T-cell (primary cell): ENCODE results near the gene LAIR1. TPM values are rescaled to one million over a fixed set of nuclear protein-coding genes. Genes with fewer than 3 reads are reported as not detected.

Experiments
- ATAC-seq, 4 experiments: fragments of 200-7000 bp in 3 of 4; fragments of 150-1000 bp in 1 of 4; cut with Tn5 transposase; replicated peaks in 1 of 4; 1 replicate in 3 of 4; 2 replicates in 1 of 4; pipeline ENCODE4 v1.10.0; 2021; ENCODE audit warnings: moderate library complexity in 3 of 4, mild to moderate bottlenecking in 2 of 4, moderate number of reproducible peaks in 1 of 4
- CTCF ChIA-PET, 2 donors: fragments of 300-600 bp; sonication (Branson Sonifier 250); formaldehyde crosslinking; loops; one replicate each; lab custom pipeline; 2022; ENCODE audit warnings: antibody characterized with exemption in 2 of 2; lab: Charles Lee
- POLR2A ChIA-PET, 2 donors: fragments of 300-600 bp; sonication (Branson Sonifier 250); formaldehyde crosslinking; loops; one replicate each; lab custom pipeline; 2022; ENCODE audit warnings: antibody characterized with exemption in 2 of 2; lab: Charles Lee
- DNase-seq, 35 experiments: peaks; one replicate each; pipeline versions ENCODE4 v3.0.0 to v3.0.0-alpha.2; 2013 to 2023
- H3K27ac ChIP-seq: one replicate; pipeline ENCODE4 v1.5.1; 2013; ENCODE audit warnings: low read length
- H3K27me3 ChIP-seq, 2 experiments: replicated peaks in 1 of 2; 1 replicate in 1 of 2; 2 replicates in 1 of 2; pipeline versions ENCODE4 v1.6.1 to v1.7.0; 2013; ENCODE audit warnings: low read length in 1 of 2, mixed read lengths in 1 of 2; ENCODE audit not compliant: control insufficient read depth in 2 of 2, insufficient read depth in 2 of 2; ENCODE audit errors: extremely low read depth in 1 of 2
- H3K36me3 ChIP-seq, 2 donors: 1 replicate in 1 of 2; 2 replicates in 1 of 2; pipeline versions ENCODE4 v1.6.1 to v1.7.0; 2013; ENCODE audit warnings: low read length in 1 of 2; ENCODE audit not compliant: control insufficient read depth in 2 of 2, insufficient read depth in 1 of 2; ENCODE audit errors: extremely low read depth in 1 of 2
- H3K4me1 ChIP-seq, 2 experiments: 1 replicate in 1 of 2; 2 replicates in 1 of 2; pipeline versions ENCODE4 v1.6.1 to v1.7.0; 2013; ENCODE audit warnings: low read length in 2 of 2, mixed read lengths in 1 of 2; ENCODE audit not compliant: insufficient read depth in 2 of 2, control insufficient read depth in 1 of 2; ENCODE audit errors: extremely low read depth in 1 of 2
- H3K4me3 ChIP-seq, 2 donors: 1 replicate in 1 of 2; 2 replicates in 1 of 2; pipeline versions ENCODE4 v1.5.1 to v1.7.0; 2013; ENCODE audit warnings: mild to moderate bottlenecking in 2 of 2, low read length in 1 of 2, moderate library complexity in 1 of 2; ENCODE audit not compliant: control insufficient read depth in 1 of 2; ENCODE audit errors: extremely low read depth in 1 of 2
- H3K9me3 ChIP-seq: 2 replicates; pipeline ENCODE4 v1.7.0; 2013
- H3K27ac Mint-ChIP-seq, 2 donors: one replicate each; pipeline ENCODE4 v1.8.0; 2020 to 2021; ENCODE audit warnings: mild to moderate bottlenecking in 2 of 2, mixed read lengths in 2 of 2
- H3K27me3 Mint-ChIP-seq, 2 donors: one replicate each; pipeline ENCODE4 v1.8.0; 2021 to 2022; ENCODE audit warnings: mixed read lengths in 2 of 2
- H3K36me3 Mint-ChIP-seq: one replicate; pipeline ENCODE4 v1.8.0; 2021; ENCODE audit warnings: mixed read lengths
- H3K4me1 Mint-ChIP-seq, 3 donors: one replicate each; pipeline ENCODE4 v1.8.0; 2020 to 2022; ENCODE audit warnings: mixed read lengths in 3 of 3, mild to moderate bottlenecking in 1 of 3
- H3K4me3 Mint-ChIP-seq, 3 donors: one replicate each; pipeline ENCODE4 v1.8.0; 2020 to 2022; ENCODE audit warnings: mild to moderate bottlenecking in 3 of 3, mixed read lengths in 3 of 3, moderate library complexity in 3 of 3
- H3K9me3 Mint-ChIP-seq, 3 donors: one replicate each; pipeline ENCODE4 v1.8.0; 2020 to 2022; ENCODE audit warnings: mixed read lengths in 3 of 3
- WGBS: methylation state at CpG from one replicate; pipeline ENCODE4 v1.1.5; 2013; ENCODE audit warnings: missing lambda C conversion rate; ENCODE audit not compliant: insufficient coverage; 5-methylcytosine and 5-hydroxymethylcytosine counted together
- total RNA-seq, 35 experiments: library from RNA in 6 of 35; stranded (reverse) in 6 of 35; fragments of 120-200 nt in 1 of 35; gene quantifications; one replicate each; pipeline versions ENCODE4 v1.2.1 to v1.2.4 and lab custom pipeline; 2013 to 2026

LAIR1 gene
- total RNA-seq, 5 donors from 2014 or later (not counting 1 experiment from before 2014, with no cell fraction given) = 40.2 to 66.0 (median 59.7) TPM

DNA sequence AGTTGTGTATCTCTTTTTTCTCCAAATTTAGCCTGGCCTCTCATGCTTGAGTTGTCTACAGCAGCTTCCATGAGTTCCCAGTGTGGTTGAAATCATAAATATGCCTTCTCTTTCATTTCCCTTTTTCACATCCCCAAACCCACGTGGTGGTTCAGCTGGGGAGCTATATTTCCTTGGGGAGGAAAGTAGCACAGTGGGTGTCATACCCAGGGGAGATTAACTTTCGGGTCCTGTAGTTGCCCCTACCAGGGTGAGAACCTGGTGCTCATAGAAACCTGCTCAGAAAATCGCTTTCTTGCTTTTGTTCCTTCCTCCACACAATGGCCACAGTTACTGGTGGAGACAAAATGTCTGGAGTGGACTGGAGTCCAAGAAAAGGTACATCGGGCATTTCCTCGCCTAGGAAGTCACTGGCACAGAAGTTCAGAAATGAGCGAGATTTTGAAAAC is 18.8 kb downstream of the LAIR1 start:
- Histone ChIP-seq H3K27me3 (peaks cover 0 to 6% of the 10 kb centered on the region in 2 experiments), H3K4me3 (no peak overlapping the region), H3K4me1 (no peaks in the 10 kb centered on the region), H3K27ac (no peak overlapping the region), H3K9me3 (no peaks in the 10 kb centered on the region), H3K36me3 (no peaks in the 10 kb centered on the region)
- Mint-ChIP-seq H3K4me3 (no peak overlapping the region), H3K27ac (no peak overlapping the region), H3K36me3 (no peaks in the 10 kb centered on the region), H3K9me3 (no peaks in the 10 kb centered on the region), H3K27me3 (peaks cover 0 to 14% of the 10 kb centered on the region in 2 donors), H3K4me1 (peaks cover 0 to 14% (median 0%) of the 10 kb centered on the region in 3 donors)
- CTCF ChIA-PET = no interaction called here
- WGBS = 96% methylated on average over 3 of the region's 6 CpGs
- no peak for DNase-seq
- POLR2A ChIA-PET = interaction anchor here in 1 of 2 donors (0.7 kb wide), 1 partner anchor 12 kb away, joined by 3 read pairs; no protein-coding TSS in a partner anchor
- ATAC-seq = no peak

DNA sequence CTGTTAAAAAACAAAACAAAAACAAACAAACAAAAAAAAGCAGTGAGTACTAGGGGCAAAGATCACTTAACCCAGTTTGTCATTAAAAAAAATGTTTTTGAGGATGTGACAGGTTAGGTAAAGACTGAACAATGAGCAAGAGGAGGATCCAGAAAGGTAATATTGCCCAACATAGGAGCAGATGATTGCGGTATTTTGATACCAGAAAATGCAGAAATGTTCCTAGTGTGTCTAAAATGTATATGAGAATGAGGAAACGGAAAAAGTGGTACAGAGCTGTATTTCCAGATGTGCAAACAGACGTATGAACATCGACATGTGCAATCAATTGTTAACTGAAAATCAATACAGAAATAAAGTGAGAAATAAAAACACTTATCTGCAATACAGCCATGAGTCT is 20.9 kb downstream of the LAIR1 start:
- Mint-ChIP-seq H3K4me1 (peaks cover 0 to 22% (median 5%) of the 10 kb centered on the region in 3 donors), H3K27ac (no peak overlapping the region), H3K27me3 (peaks cover 0 to 20% of the 10 kb centered on the region in 2 donors), H3K36me3 (no peaks in the 10 kb centered on the region), H3K9me3 (no peaks in the 10 kb centered on the region), H3K4me3 (no peak overlapping the region)
- WGBS = 85% methylated on average over 2 of the region's 4 CpGs
- Histone ChIP-seq H3K4me3 (no peak overlapping the region), H3K9me3 (no peaks in the 10 kb centered on the region), H3K36me3 (no peaks in the 10 kb centered on the region), H3K27ac (no peak overlapping the region), H3K4me1 (no peaks in the 10 kb centered on the region), H3K27me3 (peaks cover 0 to 12% of the 10 kb centered on the region in 2 experiments)
- no peak for ATAC-seq
- DNase-seq = no peak
- ChIA-PET POLR2A (no interaction called here), CTCF (no interaction called here)

DNA sequence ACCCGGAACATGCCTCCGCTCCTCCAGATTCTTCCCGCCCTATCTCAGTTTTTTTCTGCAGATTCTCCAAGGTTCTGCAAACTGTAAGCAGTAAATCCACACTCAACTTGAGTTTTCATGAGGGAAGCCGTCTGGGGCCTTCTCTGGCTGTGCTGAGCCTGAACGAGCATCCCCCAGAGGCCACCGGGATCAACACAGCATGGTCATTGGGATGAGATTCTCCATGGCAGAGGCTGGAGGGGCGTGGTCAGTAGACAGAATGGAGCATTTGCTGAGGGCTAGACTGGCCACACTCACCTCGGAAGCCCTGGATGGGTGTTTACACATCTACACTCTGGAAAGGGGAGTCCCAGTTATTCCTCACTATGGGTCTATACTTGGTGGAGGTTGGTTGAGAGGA is 23.4 kb downstream of the LAIR1 start:
- Mint-ChIP-seq H3K9me3 (no peaks in the 10 kb centered on the region), H3K4me3 (no peak overlapping the region), H3K27me3 (peaks cover 0 to 13% of the 10 kb centered on the region in 2 donors), H3K4me1 (peaks cover 0 to 15% (median 5%) of the 10 kb centered on the region in 3 donors), H3K36me3 (no peaks in the 10 kb centered on the region), H3K27ac (no peak overlapping the region)
- Histone ChIP-seq H3K27ac (no peak overlapping the region), H3K27me3 (peaks cover 0 to 32% of the 10 kb centered on the region in 2 experiments), H3K4me1 (no peaks in the 10 kb centered on the region), H3K36me3 (no peaks in the 10 kb centered on the region), H3K9me3 (no peaks in the 10 kb centered on the region), H3K4me3 (no peak overlapping the region)
- 78% methylated on average over 5 of the region's 8 CpGs for WGBS
- POLR2A ChIA-PET = no interaction called here
- DNase-seq (no peak), ATAC-seq (no peak)
- CTCF ChIA-PET = interaction anchor here in 1 of 2 donors (0.6 kb wide), 1 partner anchor 162 kb away, joined by 3 read pairs; no protein-coding TSS in a partner anchor

DNA sequence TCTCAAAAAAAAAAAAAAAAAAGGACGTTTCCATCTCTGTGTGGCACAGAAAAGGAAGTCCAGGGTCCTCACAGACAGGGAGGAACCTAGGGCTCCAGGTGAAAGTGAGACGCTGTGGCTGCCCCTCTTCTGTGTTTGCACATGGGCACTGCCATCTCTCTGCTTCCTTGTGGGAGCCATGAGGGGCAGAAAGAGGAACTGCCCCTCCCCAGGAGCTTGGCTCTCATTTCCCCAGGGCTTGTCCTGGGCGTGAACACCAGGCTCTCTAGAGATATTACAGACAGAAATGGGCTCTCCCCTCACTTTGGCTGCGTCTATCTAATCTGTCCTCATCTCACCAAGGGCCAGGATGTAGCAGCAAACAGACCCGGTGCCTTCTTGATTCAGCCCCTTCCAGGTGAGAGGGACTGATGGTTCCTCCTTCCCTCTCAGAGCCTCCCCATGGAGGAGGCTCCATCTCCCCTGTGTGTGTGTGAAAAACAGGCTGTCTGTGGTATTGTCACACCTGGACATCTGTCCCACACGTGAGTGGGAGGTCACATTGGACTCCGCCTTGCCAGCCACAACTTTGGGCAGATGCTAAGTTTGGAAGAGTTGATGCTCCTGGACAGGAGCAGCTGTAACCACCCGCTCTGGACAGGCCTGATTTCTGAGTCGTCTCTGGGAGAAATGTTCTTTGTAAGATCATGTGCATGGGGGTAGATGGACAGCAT is 24.9 kb downstream of the LAIR1 start:
- ATAC-seq (no peak), DNase-seq (peak in 1 of 35 experiments; percentile 16)
- H3K27ac ChIP-seq = no peak overlapping the region
- Mint-ChIP-seq H3K4me3 (no peak overlapping the region), H3K27me3 (peaks cover 0 to 12% of the 10 kb centered on the region in 2 donors), H3K9me3 (no peaks in the 10 kb centered on the region), H3K27ac (no peak overlapping the region), H3K36me3 (no peaks in the 10 kb centered on the region), H3K4me1 (peaks cover 0 to 13% (median 5%) of the 10 kb centered on the region in 3 donors)
- POLR2A ChIA-PET = no interaction called here
- H3K4me3 ChIP-seq = no peak overlapping the region
- H3K9me3 ChIP-seq = no peaks in the 10 kb centered on the region
- no peaks in the 10 kb centered on the region for H3K4me1 ChIP-seq
- no peaks in the 10 kb centered on the region for H3K36me3 ChIP-seq
- CTCF ChIA-PET = no interaction called here
- WGBS = 6% methylated on average over 3 of the region's 9 CpGs
- H3K27me3 ChIP-seq = peaks cover 0 to 32% of the 10 kb centered on the region in 2 experiments

DNA sequence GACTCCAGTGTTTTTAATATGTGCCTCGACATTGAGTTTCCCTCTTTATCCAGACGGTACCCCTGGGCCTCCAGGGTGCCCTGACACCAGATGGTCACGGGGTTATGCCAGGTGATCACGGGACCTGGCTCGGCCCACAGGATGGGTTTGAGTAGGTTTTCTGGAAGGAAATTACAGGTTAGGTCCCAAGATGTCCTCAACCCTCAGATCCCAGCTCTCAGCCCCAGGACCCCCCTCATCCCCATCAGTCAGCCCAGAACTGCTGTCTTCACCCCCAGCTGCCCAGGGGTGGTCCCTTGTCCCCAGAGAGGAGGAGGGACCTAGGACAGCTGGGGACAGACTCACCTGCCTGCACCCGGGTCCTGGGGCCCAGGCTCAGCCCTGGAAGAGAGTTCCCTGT is 26.2 kb downstream of the LAIR1 start:
- H3K36me3 ChIP-seq = no peaks in the 10 kb centered on the region
- no peaks in the 10 kb centered on the region for H3K4me1 ChIP-seq
- H3K4me1 Mint-ChIP-seq = peaks cover 0 to 9% (median 5%) of the 10 kb centered on the region in 3 donors
- peaks cover 0 to 12% of the 10 kb centered on the region in 2 donors for H3K27me3 Mint-ChIP-seq
- H3K9me3 Mint-ChIP-seq = no peaks in the 10 kb centered on the region
- WGBS = no CpG with 5 or more reads among the region's 6 CpGs
- H3K36me3 Mint-ChIP-seq = no peaks in the 10 kb centered on the region
- no peaks in the 10 kb centered on the region for H3K9me3 ChIP-seq
- no peak for ATAC-seq
- no peak overlapping the region for H3K4me3 Mint-ChIP-seq
- ChIA-PET CTCF (no interaction called here), POLR2A (no interaction called here)
- H3K4me3 ChIP-seq = no peak overlapping the region
- no peak overlapping the region for H3K27ac ChIP-seq
- H3K27ac Mint-ChIP-seq = no peak overlapping the region
- peaks cover 0 to 34% of the 10 kb centered on the region in 2 experiments for H3K27me3 ChIP-seq
- DNase-seq = no peak

DNA sequence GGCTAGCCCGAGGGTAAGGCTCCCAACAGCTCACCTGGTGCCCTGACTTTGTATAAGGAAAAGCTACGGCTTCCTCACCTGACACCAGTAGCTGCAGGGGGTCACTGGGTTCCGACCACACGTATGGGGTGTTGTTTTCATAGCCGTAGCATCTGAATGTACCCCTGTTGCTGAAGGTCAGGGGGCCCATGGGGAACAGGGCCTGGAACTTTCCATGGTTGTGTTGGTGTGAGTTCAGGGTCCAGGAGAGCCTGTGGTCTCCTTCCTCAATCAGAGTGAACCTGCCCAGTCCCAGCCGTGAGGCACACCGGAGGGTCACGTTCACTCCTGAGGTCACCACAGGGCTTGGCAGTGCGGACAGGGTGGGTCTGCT is 26.9 kb downstream of the LAIR1 start:
- no peaks in the 10 kb centered on the region for H3K36me3 Mint-ChIP-seq
- CTCF ChIA-PET = no interaction called here
- no peaks in the 10 kb centered on the region for H3K9me3 Mint-ChIP-seq
- Histone ChIP-seq H3K27me3 (peaks cover 0 to 34% of the 10 kb centered on the region in 2 experiments), H3K9me3 (no peaks in the 10 kb centered on the region), H3K4me3 (no peak overlapping the region), H3K27ac (no peak overlapping the region), H3K4me1 (no peaks in the 10 kb centered on the region), H3K36me3 (no peaks in the 10 kb centered on the region)
- H3K27me3 Mint-ChIP-seq = peaks cover 0 to 12% of the 10 kb centered on the region in 2 donors
- POLR2A ChIA-PET = no interaction called here
- peaks cover 0 to 9% (median 5%) of the 10 kb centered on the region in 3 donors for H3K4me1 Mint-ChIP-seq
- ATAC-seq (no peak), DNase-seq (no peak)
- WGBS = 96% methylated on average over 5 of the region's 9 CpGs
- H3K27ac Mint-ChIP-seq = no peak overlapping the region
- no peak overlapping the region for H3K4me3 Mint-ChIP-seq
